ENCODE measurements around the gene PCNA.

PCNA gene

GRCh38 chr20:5070081-5070480 is 49.7 kb downstream of the PCNA start:
- H3K9ac ChIP-seq (ENCODE audit: low read length) = no peak overlapping the region
- no peaks in the 10 kb centered on the region for H3K27me3 ChIP-seq (ENCODE audit: control insufficient read depth, insufficient read depth, low read length)
- peaks cover 24% of the 10 kb centered on the region for H3K4me1 ChIP-seq (ENCODE audit: control insufficient read depth, insufficient read depth, low read length)
- no peaks in the 10 kb centered on the region for H3K36me3 ChIP-seq (ENCODE audit: control insufficient read depth, insufficient read depth, low read length)
- no peaks in the 10 kb centered on the region for H3K9me3 ChIP-seq (ENCODE audit: control insufficient read depth, low read length)
- H3K4me3 ChIP-seq (ENCODE audit: low read length) = no peak overlapping the region

GRCh38 chr20:5069141-5069806 is 50.5 kb downstream of the PCNA start:
- Histone ChIP-seq H3K4me1 (ENCODE audit: control insufficient read depth, insufficient read depth, low read length) (peaks cover 24% of the 10 kb centered on the region), H3K9me3 (ENCODE audit: control insufficient read depth, low read length) (no peaks in the 10 kb centered on the region), H3K9ac (ENCODE audit: low read length) (no peak overlapping the region), H3K27me3 (ENCODE audit: control insufficient read depth, insufficient read depth, low read length) (no peaks in the 10 kb centered on the region), H3K36me3 (ENCODE audit: control insufficient read depth, insufficient read depth, low read length) (no peaks in the 10 kb centered on the region), H3K4me3 (ENCODE audit: low read length) (no peak overlapping the region)

GRCh38 chr20:5067877-5068645 is 51.7 kb downstream of the PCNA start:
- H3K9ac ChIP-seq (ENCODE audit: low read length) = no peak overlapping the region
- peaks cover 13% of the 10 kb centered on the region for H3K4me1 ChIP-seq (ENCODE audit: control insufficient read depth, insufficient read depth, low read length)
- H3K9me3 ChIP-seq (ENCODE audit: control insufficient read depth, low read length) = no peaks in the 10 kb centered on the region
- no peaks in the 10 kb centered on the region for H3K27me3 ChIP-seq (ENCODE audit: control insufficient read depth, insufficient read depth, low read length)
- no peaks in the 10 kb centered on the region for H3K36me3 ChIP-seq (ENCODE audit: control insufficient read depth, insufficient read depth, low read length)
- H3K4me3 ChIP-seq (ENCODE audit: low read length) = no peak overlapping the region

- Histone ChIP-seq H3K4me1 (ENCODE audit: control insufficient read depth, insufficient read depth, low read length) (peaks cover 9% of the 10 kb centered on the region), H3K9me3 (ENCODE audit: control insufficient read depth, low read length) (no peaks in the 10 kb centered on the region), H3K4me3 (ENCODE audit: low read length) (no peak overlapping the region), H3K36me3 (ENCODE audit: control insufficient read depth, insufficient read depth, low read length) (no peaks in the 10 kb centered on the region), H3K27me3 (ENCODE audit: control insufficient read depth, insufficient read depth, low read length) (no peaks in the 10 kb centered on the region), H3K9ac (ENCODE audit: low read length) (no peak overlapping the region)
These were observed 53.8 kb downstream of the PCNA start for GRCh38 chr20:5065879-5066383.

- H3K9me3 ChIP-seq (ENCODE audit: control insufficient read depth, low read length) = no peaks in the 10 kb centered on the region
- H3K36me3 ChIP-seq (ENCODE audit: control insufficient read depth, insufficient read depth, low read length) = no peaks in the 10 kb centered on the region
- H3K9ac ChIP-seq (ENCODE audit: low read length) = no peak overlapping the region
These were observed 54.4 kb downstream of the PCNA start for GRCh38 chr20:5065166-5065878.

More at GRCh38 chr20:5065166-5065878, 54.4 kb downstream of the PCNA start:
- no peaks in the 10 kb centered on the region for H3K27me3 ChIP-seq (ENCODE audit: control insufficient read depth, insufficient read depth, low read length)
- H3K4me3 ChIP-seq (ENCODE audit: low read length) = no peak overlapping the region
- H3K4me1 ChIP-seq (ENCODE audit: control insufficient read depth, insufficient read depth, low read length) = peaks cover 9% of the 10 kb centered on the region

All from mucosa of stomach (tissue), 1 donor.